Gastrocnemius medialis (tissue), 4 donors: ENCODE data around the gene GALNT14. TPM values are rescaled to one million over a fixed set of nuclear protein-coding genes. Genes with fewer than 3 reads are reported as not detected.

Source experiments
- ATAC-seq, 2 donors: fragments of 150-250 bp; one replicate each; pipeline ENCODE4 v1.9.1; 2016
- DNase-seq, 2 donors: peaks; one replicate each; pipeline ENCODE4 v3.0.0-alpha.2; 2019
- H3K27ac ChIP-seq, 4 donors: fragments of 200-600 bp; sonication (generic); 1 replicate in 1 of 4; 2 replicates in 3 of 4; pipeline ENCODE4 v1.5.1; 2016 to 2018; ENCODE audit warnings: mild to moderate bottlenecking in 2 of 4, moderate library complexity in 1 of 4
- H3K27me3 ChIP-seq, 3 donors: fragments of 200-600 bp; sonication (generic) in 2 of 3; 1 replicate in 1 of 3; 2 replicates in 2 of 3; pipeline versions ENCODE4 v1.5.1 to v1.6.0; 2016 to 2019; ENCODE audit warnings: mild to moderate bottlenecking in 1 of 3, moderate library complexity in 1 of 3
- H3K36me3 ChIP-seq, 2 donors: fragments of 200-600 bp; sonication (generic) in 1 of 2; one replicate each; pipeline ENCODE4 v1.5.1; 2017 to 2018
- H3K4me1 ChIP-seq, 2 donors: fragments of 200-600 bp; sonication (generic) in 1 of 2; one replicate each; pipeline ENCODE4 v1.5.1; 2016 to 2017; ENCODE audit warnings: mild to moderate bottlenecking in 2 of 2
- H3K4me3 ChIP-seq, 4 donors: fragments of 200-600 bp; sonication (generic) in 3 of 4; 1 replicate in 1 of 4; 2 replicates in 3 of 4; pipeline ENCODE4 v1.5.1; 2016 to 2019; ENCODE audit warnings: mild to moderate bottlenecking in 2 of 4
- H3K9me3 ChIP-seq, 3 donors: fragments of 200-600 bp; sonication (generic) in 2 of 3; 1 replicate in 1 of 3; 2 replicates in 2 of 3; pipeline ENCODE4 v1.5.1; 2016 to 2019
- POLR2A ChIP-seq, 2 donors: fragments of 450-650 bp; IDR thresholded peaks; one replicate each; pipeline ENCODE4 v1.6.1; 2017; ENCODE audit warnings: antibody characterized with exemption in 2 of 2, mild to moderate bottlenecking in 2 of 2, moderate library complexity in 2 of 2
- in situ Hi-C, 4 donors: fragments of 200-750 bp; cut with MboI; loops; one replicate each; pipeline versions ENCODE4 v1.15.0 to v1.8.0; 2017; ENCODE audit warnings: low sequenced_read_pairs in 4 of 4
- intact Hi-C: fragments of 100-400 bp; cut with DNase I; formaldehyde crosslinking; loops from one replicate; pipeline ENCODE4 v1.15.1; 2023; ENCODE audit warnings: low total_unique reads
- total RNA-seq, 4 donors: library from RNA; depleted of rRNA; stranded (reverse); fragments of >200 nt; gene quantifications; one replicate each; pipeline versions ENCODE4 v1.1.0 to v1.2.3, GENCODE V29; 2016
- TF ChIP-seq, protein P1 (sequence below), 5 experiments: fragments of 450-650 bp in 3 of 5; fragments of 200-600 bp in 2 of 5; sonication (generic) in 2 of 5; IDR thresholded peaks in 4 of 5; conservative IDR thresholded peaks in 1 of 5; 1 replicate in 4 of 5; 2 replicates in 1 of 5; pipeline ENCODE4 v1.5.1; 2016 to 2019; ENCODE audit warnings: antibody characterized with exemption in 5 of 5, mild to moderate bottlenecking in 3 of 5, moderate library complexity in 3 of 5

The GALNT14 gene
- total RNA-seq, 4 donors from 2014 or later = 0.16 TPM; not detected in 3

DNA sequence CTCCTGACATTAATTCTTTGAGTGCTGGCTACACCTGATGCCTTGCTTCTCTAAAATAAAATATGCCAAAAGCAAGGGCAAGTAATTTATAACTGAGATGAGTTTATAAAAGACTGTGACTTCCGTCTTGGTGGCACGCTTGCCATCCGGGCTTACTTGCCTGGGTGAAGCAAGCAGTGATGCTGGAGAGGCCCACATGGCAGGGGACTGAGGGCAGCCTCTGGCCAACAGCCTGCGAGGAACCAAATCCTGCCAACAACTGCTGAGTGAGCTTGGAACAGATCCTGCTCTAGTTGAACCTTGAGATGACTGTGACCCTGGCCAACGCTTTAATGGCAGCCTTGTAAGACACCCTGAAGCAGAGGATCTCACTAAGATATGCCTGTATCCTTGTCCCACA is 234.9 kb downstream of the GALNT14 start:
- Histone ChIP-seq H3K27me3 (peaks cover 0 to 5% (median 0%) of the 10 kb centered on the region in 3 donors), H3K4me1 (no peaks in the 10 kb centered on the region), H3K4me3 (no peak overlapping the region), H3K9me3 (no peaks in the 10 kb centered on the region), H3K36me3 (no peaks in the 10 kb centered on the region), H3K27ac (no peak overlapping the region)
- in situ Hi-C loops = no loop called here
- DNase-seq (no peak), ATAC-seq (no peak)
- TF ChIP-seq, protein P1, sequence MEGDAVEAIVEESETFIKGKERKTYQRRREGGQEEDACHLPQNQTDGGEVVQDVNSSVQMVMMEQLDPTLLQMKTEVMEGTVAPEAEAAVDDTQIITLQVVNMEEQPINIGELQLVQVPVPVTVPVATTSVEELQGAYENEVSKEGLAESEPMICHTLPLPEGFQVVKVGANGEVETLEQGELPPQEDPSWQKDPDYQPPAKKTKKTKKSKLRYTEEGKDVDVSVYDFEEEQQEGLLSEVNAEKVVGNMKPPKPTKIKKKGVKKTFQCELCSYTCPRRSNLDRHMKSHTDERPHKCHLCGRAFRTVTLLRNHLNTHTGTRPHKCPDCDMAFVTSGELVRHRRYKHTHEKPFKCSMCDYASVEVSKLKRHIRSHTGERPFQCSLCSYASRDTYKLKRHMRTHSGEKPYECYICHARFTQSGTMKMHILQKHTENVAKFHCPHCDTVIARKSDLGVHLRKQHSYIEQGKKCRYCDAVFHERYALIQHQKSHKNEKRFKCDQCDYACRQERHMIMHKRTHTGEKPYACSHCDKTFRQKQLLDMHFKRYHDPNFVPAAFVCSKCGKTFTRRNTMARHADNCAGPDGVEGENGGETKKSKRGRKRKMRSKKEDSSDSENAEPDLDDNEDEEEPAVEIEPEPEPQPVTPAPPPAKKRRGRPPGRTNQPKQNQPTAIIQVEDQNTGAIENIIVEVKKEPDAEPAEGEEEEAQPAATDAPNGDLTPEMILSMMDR (IDR thresholded peaks at IDR 0.05 in 4 of 5, conservative IDR thresholded peaks at IDR 0.05 in 1 of 5) = no peak
- no peak for TF ChIP-seq POLR2A (IDR thresholded peaks at IDR 0.05)
- intact Hi-C loops = no loop called here

DNA sequence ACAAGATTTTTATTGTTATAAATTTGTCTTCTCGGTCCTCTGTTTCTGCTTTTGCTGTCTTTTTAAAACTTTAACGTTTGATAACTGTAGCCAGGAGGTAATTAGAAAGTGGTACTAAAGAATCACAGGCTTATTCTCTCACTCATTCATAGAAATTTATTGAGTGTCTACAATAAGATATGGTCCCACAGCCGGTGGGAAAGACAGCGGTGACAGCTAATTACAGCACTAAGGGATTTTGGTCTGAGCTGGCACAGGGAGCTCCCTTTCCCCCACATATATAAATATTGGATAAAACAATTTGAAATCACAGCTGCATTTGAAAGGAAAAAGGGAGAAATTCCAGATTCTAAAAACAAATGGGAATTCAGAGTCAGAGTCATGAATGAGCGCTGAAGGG is 237.9 kb downstream of the GALNT14 start:
- DNase-seq (no peak), ATAC-seq (no peak)
- H3K27ac ChIP-seq = no peak overlapping the region
- in situ Hi-C loops (no loop called here), intact Hi-C loops (no loop called here)
- no peaks in the 10 kb centered on the region for H3K36me3 ChIP-seq
- TF ChIP-seq POLR2A (IDR thresholded peaks at IDR 0.05) = no peak
- TF ChIP-seq, protein P1 (IDR thresholded peaks at IDR 0.05 in 4 of 5, conservative IDR thresholded peaks at IDR 0.05 in 1 of 5) = no peak
- no peaks in the 10 kb centered on the region for H3K4me1 ChIP-seq
- no peaks in the 10 kb centered on the region for H3K9me3 ChIP-seq
- no peak overlapping the region for H3K4me3 ChIP-seq
- peaks cover 0 to 5% (median 0%) of the 10 kb centered on the region in 3 donors for H3K27me3 ChIP-seq

DNA sequence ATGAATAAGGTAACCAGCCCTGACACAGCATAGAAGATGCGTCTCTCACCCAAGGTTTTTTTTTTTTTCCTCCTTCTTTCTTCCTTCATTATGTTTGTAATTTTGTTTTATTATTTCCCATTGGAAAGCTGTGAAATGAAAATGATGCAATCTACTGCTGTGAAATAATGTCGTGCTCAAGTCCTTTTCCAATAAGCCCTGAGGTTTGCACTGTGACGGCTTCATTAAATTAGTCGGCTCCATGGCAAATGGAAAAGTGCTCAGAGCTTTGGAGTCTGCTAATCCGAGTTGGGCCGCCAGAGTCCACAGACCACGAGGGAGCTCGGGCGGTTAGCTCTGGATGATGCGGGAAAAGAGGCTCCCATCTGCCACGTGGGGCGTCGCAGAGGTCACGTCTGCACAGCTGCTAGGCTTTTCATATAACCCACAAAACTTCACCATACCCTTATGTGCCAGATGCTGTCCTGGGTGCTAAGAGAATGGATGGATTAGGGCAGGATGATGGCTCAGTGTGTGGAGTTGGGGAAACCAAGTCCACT is 238.7 kb downstream of the GALNT14 start:
- in situ Hi-C loops = no loop called here
- peaks cover 0 to 5% (median 0%) of the 10 kb centered on the region in 3 donors for H3K27me3 ChIP-seq
- intact Hi-C loops = no loop called here
- H3K27ac ChIP-seq = no peak overlapping the region
- H3K4me3 ChIP-seq = no peak overlapping the region
- no peak for TF ChIP-seq POLR2A (IDR thresholded peaks at IDR 0.05)
- TF ChIP-seq, protein P1 (IDR thresholded peaks at IDR 0.05 in 4 of 5, conservative IDR thresholded peaks at IDR 0.05 in 1 of 5) = no peak
- DNase-seq (no peak), ATAC-seq (no peak)
- H3K4me1 ChIP-seq = no peaks in the 10 kb centered on the region
- no peaks in the 10 kb centered on the region for H3K36me3 ChIP-seq
- no peaks in the 10 kb centered on the region for H3K9me3 ChIP-seq

DNA sequence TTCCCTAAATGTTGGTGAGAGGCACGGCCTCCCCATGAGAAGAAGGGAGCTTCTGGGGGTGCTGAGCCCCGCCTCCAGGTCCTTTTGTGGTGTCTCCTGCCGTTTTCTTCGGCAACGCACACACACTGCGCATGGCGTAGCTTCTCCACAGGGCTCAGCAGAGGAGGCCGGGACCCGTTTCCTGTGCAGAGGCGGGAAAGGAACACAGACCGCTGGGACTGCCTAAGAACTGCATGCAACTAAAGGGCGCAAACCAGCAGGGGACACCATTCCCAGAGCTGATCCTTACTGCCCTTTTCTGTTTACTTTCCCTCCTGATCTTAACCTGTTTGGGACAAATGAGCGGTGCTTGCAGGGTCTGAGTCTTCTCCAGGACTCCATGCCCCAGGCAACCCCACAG is 240.7 kb downstream of the GALNT14 start:
- DNase-seq (no peak), ATAC-seq (no peak)
- TF ChIP-seq, protein P1 (IDR thresholded peaks at IDR 0.05 in 4 of 5, conservative IDR thresholded peaks at IDR 0.05 in 1 of 5) = no peak
- TF ChIP-seq POLR2A (IDR thresholded peaks at IDR 0.05) = no peak
- H3K4me1 ChIP-seq = no peaks in the 10 kb centered on the region
- no peaks in the 10 kb centered on the region for H3K36me3 ChIP-seq
- H3K9me3 ChIP-seq = no peaks in the 10 kb centered on the region
- in situ Hi-C loops (no loop called here), intact Hi-C loops (no loop called here)
- peaks cover 0 to 5% (median 0%) of the 10 kb centered on the region in 3 donors for H3K27me3 ChIP-seq
- no peak overlapping the region for H3K4me3 ChIP-seq
- no peak overlapping the region for H3K27ac ChIP-seq
